Measurements from ENCODE around the gene SYNGR3.
A peak's percentile ranks its signal among the peaks of the same experiment; 100 is the strongest.
"Not testable (repeated sequence)": the region's sequence is repeated elsewhere in the genome, so short reads cannot be mapped to it uniquely, and the experiment has no call there.

SYNGR3 gene

GRCh38 chr16:2008009-2008526 lies 18.3 kb downstream of the SYNGR3 start:
- no peak for DNase-seq (ENCODE audit: low read depth, low spot score)

GRCh38 chr16:2008631-2009163 lies 18.9 kb downstream of the SYNGR3 start:
- DNase-seq (ENCODE audit: low read depth, low spot score): no peak

GRCh38 chr16:2009164-2009711 lies 19.5 kb downstream of the SYNGR3 start:
- no peak for DNase-seq (ENCODE audit: low read depth, low spot score)

- DNase-seq (ENCODE audit: low read depth, low spot score): peak; percentile 51
These were observed 20.2 kb downstream of the SYNGR3 start, which contains the start of gene ZNF598 for GRCh38 chr16:2009791-2010510. ZNF598 (minus strand) TSS chr16:2009821.

GRCh38 chr16:2011726-2012125 lies 22.0 kb downstream of the SYNGR3 start:
- not testable (repeated sequence) for DNase-seq (ENCODE audit: low read depth, low spot score)

GRCh38 chr16:2013527-2013926 lies 23.8 kb downstream of the SYNGR3 start:
- no peak for DNase-seq (ENCODE audit: low read depth, low spot score)

- DNase-seq (ENCODE audit: low read depth, low spot score): no peak
These were observed 25.6 kb downstream of the SYNGR3 start for GRCh38 chr16:2015117-2015946.

- DNase-seq (ENCODE audit: low read depth, low spot score): no peak
These were observed 26.1 kb downstream of the SYNGR3 start for GRCh38 chr16:2015947-2016208.

GRCh38 chr16:2016407-2016922 lies 26.7 kb downstream of the SYNGR3 start:
- DNase-seq (ENCODE audit: low read depth, low spot score): no peak

- DNase-seq (ENCODE audit: low read depth, low spot score): no peak
These were observed 29.7 kb downstream of the SYNGR3 start, which contains the start of gene NPW for GRCh38 chr16:2019518-2019920. NPW (plus strand) TSS chr16:2019785.

- no peak for DNase-seq (ENCODE audit: low read depth, low spot score)
These were observed 30.4 kb downstream of the SYNGR3 start for GRCh38 chr16:2019921-2020831.

GRCh38 chr16:2022723-2023091 lies 32.9 kb downstream of the SYNGR3 start:
- DNase-seq (ENCODE audit: low read depth, low spot score): no peak

- DNase-seq (ENCODE audit: low read depth, low spot score): no peak
These were observed 33.6 kb downstream of the SYNGR3 start for GRCh38 chr16:2023092-2024031.

- DNase-seq (ENCODE audit: low read depth, low spot score): no peak
These were observed 34.3 kb downstream of the SYNGR3 start for GRCh38 chr16:2024032-2024420.

GRCh38 chr16:2025251-2025650 lies 35.5 kb downstream of the SYNGR3 start:
- no peak for DNase-seq (ENCODE audit: low read depth, low spot score)

- no peak for DNase-seq (ENCODE audit: low read depth, low spot score)
These were observed 36.2 kb downstream of the SYNGR3 start for GRCh38 chr16:2025878-2026460.

- DNase-seq (ENCODE audit: low read depth, low spot score): no peak
These were observed 36.8 kb downstream of the SYNGR3 start, which contains the start of gene NHERF2 for GRCh38 chr16:2026461-2027023. NHERF2 (plus strand) TSS chr16:2026902; CDS start chr16:2027006, 104 bp downstream.

GRCh38 chr16:2027024-2028010 lies 37.5 kb downstream of the SYNGR3 start:
- no peak for DNase-seq (ENCODE audit: low read depth, low spot score)
